ENCODE measurements around the gene ENTHD1.

DNA sequence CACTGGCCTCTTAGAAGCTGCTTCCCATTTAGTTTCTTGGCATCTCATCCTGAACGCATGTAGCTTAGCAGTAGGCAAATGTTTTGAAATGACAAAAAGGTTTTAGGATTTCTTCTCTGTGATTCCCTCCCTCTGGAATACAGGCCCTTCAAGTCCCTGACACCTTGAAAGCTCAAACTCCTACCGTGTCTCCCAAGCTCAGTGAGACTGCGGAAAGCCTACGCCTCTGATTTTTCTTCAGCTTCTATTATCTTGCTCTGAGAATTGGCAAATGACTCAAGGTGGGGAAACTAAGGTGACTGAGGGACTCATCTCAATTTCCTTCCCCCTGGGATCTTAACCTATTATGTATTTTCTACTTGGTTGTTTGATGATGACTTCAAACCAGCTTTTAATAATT lies 130.3 kb downstream of the ENTHD1 start:
- no peak for TF ChIP-seq POLR2A (IDR thresholded peaks at IDR 0.05; ENCODE audit: low read length)
- TF ChIP-seq GATA1 (IDR thresholded peaks at IDR 0.05; ENCODE audit: low read depth, low read length) = no peak
